Activated T-helper 1 cell treated with Interleukin-2 at 50 U/mL for 16 hours (primary cell): Measurements from ENCODE around the gene USP36.
"Not testable (repeated sequence)": the region's sequence is repeated elsewhere in the genome, so short reads cannot be mapped to it uniquely, and the experiment has no call there.

Experiments used
- DNase-seq: peaks from one replicate; pipeline ENCODE4 v3.0.0-alpha.2; 2020; ENCODE audit warnings: low read depth

Gene USP36

GRCh38 chr17:78872486-78872885 lies 31.9 kb upstream of the USP36 start:
- no peak for DNase-seq

- DNase-seq: no peak
These were observed 30.0 kb upstream of the USP36 start for GRCh38 chr17:78870621-78871020.

- DNase-seq: no peak
These were observed 27.8 kb upstream of the USP36 start for GRCh38 chr17:78868391-78868790.

GRCh38 chr17:78867046-78867445 lies 26.4 kb upstream of the USP36 start:
- DNase-seq: not testable (repeated sequence)

GRCh38 chr17:78865682-78866390 lies 25.2 kb upstream of the USP36 start:
- DNase-seq: peak; percentile 39

GRCh38 chr17:78864117-78864516 lies 23.5 kb upstream of the USP36 start:
- no peak for DNase-seq

- no peak for DNase-seq
These were observed 21.7 kb upstream of the USP36 start for GRCh38 chr17:78862073-78863023.

GRCh38 chr17:78861229-78861628 lies 20.6 kb upstream of the USP36 start:
- no peak for DNase-seq

GRCh38 chr17:78859051-78859450 lies 18.4 kb upstream of the USP36 start:
- no peak for DNase-seq

GRCh38 chr17:78857266-78857665 lies 16.7 kb upstream of the USP36 start:
- DNase-seq: no peak

GRCh38 chr17:78855561-78856165 lies 15.0 kb upstream of the USP36 start:
- DNase-seq: no peak

GRCh38 chr17:78854508-78854907 lies 13.9 kb upstream of the USP36 start:
- DNase-seq: no peak

GRCh38 chr17:78853926-78854394 lies 13.3 kb upstream of the USP36 start:
- DNase-seq: no peak

- DNase-seq: no peak
These were observed 12.1 kb upstream of the USP36 start for GRCh38 chr17:78852709-78853121.

GRCh38 chr17:78849026-78849425 lies 8.4 kb upstream of the USP36 start:
- no peak for DNase-seq

- DNase-seq: no peak
These were observed 6.4 kb upstream of the USP36 start for GRCh38 chr17:78847052-78847451.

- no peak for DNase-seq
These were observed 3.8 kb upstream of the USP36 start for GRCh38 chr17:78844301-78845005.

GRCh38 chr17:78842881-78843565 lies 2.4 kb upstream of the USP36 start:
- DNase-seq: peak; percentile 39

- DNase-seq: no peak
These were observed 159 bp downstream of the USP36 start for GRCh38 chr17:78840530-78840779.

- peak; percentile 43 for DNase-seq
These were observed 668 bp downstream of the USP36 start for GRCh38 chr17:78839762-78840529.

GRCh38 chr17:78839235-78839761 lies 1.3 kb downstream of the USP36 start:
- DNase-seq: no peak
